Astrocyte (in vitro differentiated cells and primary cell): Measurements from ENCODE around the gene DOCK6.

ENCODE experiments used
- EZH2 ChIP-seq: IDR thresholded peaks from 2 replicates; pipeline ENCODE4 v1.6.1; 2012; ENCODE audit warnings: mild to moderate bottlenecking, low read length, inconsistent platforms; ENCODE audit not compliant: insufficient read depth
- TF ChIP-seq, protein P1 (sequence below): IDR thresholded peaks from 2 replicates; pipeline ENCODE4 v1.5.1; 2011; ENCODE audit warnings: low read depth, mild to moderate bottlenecking, inconsistent platforms, low read length, moderate library complexity; ENCODE audit not compliant: insufficient read depth

DNA sequence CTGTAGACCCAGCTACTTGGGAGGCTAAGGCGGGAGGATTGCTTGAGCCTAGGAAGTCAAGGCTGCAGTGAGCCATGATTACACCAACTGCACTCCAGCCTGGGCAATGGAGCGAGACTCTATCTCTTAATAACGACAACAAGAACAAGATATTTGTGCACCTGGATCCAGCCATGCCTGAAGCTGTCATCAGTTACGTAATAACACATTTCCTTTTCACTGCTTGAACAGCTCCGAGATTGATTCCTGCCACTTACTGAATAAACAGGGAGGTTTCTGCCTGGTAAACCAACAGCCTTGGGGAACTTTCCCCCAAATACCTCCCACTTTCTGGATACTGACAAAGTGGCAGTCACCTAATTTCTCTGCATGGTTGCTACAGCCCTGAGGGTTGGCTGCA lies 70.4 kb downstream of the DOCK6 start:
- TF ChIP-seq, protein P1, sequence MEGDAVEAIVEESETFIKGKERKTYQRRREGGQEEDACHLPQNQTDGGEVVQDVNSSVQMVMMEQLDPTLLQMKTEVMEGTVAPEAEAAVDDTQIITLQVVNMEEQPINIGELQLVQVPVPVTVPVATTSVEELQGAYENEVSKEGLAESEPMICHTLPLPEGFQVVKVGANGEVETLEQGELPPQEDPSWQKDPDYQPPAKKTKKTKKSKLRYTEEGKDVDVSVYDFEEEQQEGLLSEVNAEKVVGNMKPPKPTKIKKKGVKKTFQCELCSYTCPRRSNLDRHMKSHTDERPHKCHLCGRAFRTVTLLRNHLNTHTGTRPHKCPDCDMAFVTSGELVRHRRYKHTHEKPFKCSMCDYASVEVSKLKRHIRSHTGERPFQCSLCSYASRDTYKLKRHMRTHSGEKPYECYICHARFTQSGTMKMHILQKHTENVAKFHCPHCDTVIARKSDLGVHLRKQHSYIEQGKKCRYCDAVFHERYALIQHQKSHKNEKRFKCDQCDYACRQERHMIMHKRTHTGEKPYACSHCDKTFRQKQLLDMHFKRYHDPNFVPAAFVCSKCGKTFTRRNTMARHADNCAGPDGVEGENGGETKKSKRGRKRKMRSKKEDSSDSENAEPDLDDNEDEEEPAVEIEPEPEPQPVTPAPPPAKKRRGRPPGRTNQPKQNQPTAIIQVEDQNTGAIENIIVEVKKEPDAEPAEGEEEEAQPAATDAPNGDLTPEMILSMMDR: no peak
- TF ChIP-seq EZH2: no peak
